GM20000 (cell line): ENCODE results near the gene DUSP11.

Experiments
- DNase-seq: peaks from one replicate; pipeline ENCODE4 v3.0.0; 2012; ENCODE audit warnings: low spot score
- TF ChIP-seq, protein P1 (sequence below): IDR thresholded peaks from 2 replicates; pipeline ENCODE4 v1.5.1; 2012; ENCODE audit warnings: mild to moderate bottlenecking, control low read depth; ENCODE audit errors: extremely low read depth, missing control alignments

Gene DUSP11

DNA sequence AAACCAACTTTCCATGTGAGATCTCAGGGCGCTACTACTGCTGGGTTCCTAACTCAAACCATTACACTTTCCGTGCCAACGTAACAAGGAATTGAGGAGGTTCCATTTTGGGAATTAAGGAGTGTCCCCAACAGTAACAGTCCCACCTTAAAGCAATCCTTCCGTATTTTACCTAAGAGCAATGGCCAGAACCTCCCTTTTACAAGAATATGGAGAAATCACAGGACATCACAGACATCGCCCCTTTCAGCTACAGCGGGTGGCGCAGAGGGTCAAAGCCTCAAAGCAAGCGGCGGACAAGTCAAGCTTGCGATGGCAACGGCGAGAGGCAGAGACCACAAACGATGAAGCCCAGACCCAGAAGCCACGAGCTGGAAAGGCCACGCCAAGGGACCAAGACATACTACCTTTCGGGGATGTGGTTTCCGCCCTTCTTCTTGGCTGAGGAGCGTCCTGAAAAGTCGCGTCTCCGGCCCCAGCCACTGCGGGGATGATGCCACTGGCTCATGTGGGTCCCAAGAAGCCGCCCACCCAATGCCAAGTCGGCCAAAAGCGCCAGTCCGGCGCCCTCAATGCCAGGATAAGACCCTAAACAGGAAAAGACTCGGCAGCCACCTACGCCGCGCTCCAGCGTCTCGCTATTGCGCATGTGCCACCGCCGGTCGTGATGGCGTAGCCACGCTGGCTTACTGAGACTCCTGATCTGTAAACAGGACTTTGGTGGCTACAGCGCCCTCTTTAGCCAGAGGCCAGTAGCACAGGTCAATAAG is at the start of gene DUSP11:
Gene DUSP11, minus strand, starts transcription at position 637 of the 770 bp plus-strand sequence. Its CDS starts 129 bp downstream, at position 508.
- DNase-seq, result peak; percentile 92
- TF ChIP-seq, protein P1, sequence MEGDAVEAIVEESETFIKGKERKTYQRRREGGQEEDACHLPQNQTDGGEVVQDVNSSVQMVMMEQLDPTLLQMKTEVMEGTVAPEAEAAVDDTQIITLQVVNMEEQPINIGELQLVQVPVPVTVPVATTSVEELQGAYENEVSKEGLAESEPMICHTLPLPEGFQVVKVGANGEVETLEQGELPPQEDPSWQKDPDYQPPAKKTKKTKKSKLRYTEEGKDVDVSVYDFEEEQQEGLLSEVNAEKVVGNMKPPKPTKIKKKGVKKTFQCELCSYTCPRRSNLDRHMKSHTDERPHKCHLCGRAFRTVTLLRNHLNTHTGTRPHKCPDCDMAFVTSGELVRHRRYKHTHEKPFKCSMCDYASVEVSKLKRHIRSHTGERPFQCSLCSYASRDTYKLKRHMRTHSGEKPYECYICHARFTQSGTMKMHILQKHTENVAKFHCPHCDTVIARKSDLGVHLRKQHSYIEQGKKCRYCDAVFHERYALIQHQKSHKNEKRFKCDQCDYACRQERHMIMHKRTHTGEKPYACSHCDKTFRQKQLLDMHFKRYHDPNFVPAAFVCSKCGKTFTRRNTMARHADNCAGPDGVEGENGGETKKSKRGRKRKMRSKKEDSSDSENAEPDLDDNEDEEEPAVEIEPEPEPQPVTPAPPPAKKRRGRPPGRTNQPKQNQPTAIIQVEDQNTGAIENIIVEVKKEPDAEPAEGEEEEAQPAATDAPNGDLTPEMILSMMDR, result peak; percentile 75

DNA sequence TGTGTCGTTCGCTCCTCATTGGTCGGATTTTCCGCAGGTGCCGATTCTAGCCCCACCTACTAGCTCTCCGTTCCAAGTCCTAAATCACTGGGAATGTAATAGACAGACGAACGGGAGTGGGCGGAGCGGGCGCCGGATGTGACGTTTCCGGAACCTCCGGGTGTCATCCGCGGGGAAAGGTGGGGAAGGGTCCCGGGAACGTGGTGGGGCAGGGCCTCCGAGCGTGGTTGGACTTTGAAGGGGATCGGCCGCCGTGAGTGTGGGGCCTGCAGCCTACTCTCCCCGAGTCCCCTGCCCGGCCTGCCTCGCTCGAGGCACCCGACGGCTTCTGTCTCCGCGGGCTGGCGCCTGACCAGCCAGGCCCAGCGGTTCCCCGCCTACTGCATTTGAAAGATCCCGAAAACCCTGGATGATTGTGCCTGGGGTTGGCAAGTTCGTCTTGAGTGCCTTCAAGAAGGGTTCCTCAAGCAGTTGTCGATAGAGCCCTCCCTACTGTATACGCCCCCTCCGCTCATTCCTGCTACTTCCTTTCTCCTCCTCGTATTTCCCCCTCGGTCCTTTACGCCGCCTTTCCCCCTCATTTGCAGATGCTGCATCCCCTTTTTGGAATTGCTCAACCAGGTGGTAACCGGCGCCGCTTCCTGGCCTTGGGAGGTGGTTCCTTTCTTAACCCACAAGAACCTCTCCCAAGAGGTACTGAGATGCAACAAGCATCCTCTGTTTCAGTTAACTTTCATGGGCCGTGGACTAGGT is 49.1 kb upstream of the DUSP11 start, which contains the start of gene STAMBP:
Gene STAMBP, plus strand, starts transcription at position 144 of the 753 bp plus-strand sequence. CDS start 1,896 bp downstream, outside the sequence.
- peak; percentile 94 for DNase-seq
- TF ChIP-seq, protein P1, result no peak

DNA sequence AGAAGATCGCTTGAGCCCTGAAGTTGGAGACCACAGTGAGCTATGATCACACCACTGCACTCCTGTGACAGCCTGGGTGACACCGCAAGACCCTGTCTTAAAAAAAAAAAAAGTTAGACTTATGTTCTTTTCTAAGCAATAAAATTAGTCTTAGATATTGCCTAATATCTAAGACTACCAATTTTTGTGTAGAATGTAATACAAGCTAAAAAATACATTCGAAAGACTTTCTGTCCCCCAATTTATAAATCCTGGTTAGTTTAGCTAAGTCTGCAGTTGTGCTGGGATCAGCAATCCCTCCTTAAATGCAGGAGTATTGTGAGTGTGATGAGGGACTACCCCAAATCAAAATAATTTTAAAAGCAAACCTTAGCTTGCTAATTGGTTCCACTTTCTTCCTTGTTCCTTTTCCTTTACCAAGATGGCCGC is 48.5 kb upstream of the DUSP11 start:
- TF ChIP-seq, protein P1, result no peak
- DNase-seq, result no peak

DNA sequence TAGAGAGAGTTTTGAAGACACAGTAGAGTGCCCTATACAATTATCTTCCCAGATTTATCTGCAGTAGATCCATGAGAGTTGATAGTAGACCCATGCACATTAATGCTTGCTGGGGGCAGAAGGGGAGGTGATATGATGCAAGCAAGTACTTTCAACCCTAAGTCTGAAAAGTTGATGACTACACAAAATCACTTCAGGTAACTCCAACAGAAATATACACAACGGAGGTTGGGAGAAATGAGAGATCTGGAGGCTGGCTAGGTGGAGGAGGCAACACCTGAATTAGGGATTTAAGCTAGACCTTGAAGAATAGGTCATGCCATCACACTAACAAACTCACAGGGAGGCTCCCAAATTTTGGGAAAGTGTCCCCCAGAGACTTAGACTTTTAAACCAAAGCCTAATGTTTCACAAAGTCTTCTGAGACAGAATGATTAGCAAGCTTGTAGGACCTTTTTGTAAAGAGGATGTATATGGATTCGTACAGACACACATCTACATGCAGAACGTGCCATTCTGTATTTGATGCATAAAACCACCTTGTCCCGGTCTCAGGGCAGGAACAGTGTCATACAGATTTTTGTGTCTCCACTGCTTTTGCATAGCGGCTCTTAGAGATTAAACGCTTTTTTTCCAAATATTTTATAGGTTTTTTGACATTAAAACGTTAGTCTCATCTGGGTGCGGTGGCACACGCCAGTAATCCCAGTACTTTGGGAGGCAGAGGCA is 47.9 kb upstream of the DUSP11 start:
- no peak for DNase-seq
- TF ChIP-seq, protein P1, result no peak

DNA sequence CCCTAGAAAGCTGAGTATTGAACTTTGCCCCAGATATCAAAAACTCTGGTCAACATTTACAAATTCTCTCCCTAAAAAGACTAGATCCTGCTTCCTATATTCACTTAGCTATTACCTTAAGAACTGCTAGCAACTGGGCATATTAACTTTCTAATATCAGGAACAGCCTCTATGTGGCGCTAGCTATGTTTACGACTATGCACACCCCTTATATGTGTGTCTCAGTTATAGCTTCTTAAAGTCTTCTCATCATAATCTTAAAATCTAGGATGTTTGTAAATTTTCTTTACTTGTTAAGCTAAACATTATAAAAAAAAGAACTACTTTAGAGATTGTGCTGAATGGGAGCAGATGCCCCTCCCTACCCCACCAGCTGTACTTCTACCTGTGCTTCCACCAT is 47.1 kb upstream of the DUSP11 start:
- TF ChIP-seq, protein P1, result no peak
- DNase-seq, result peak; percentile 34

DNA sequence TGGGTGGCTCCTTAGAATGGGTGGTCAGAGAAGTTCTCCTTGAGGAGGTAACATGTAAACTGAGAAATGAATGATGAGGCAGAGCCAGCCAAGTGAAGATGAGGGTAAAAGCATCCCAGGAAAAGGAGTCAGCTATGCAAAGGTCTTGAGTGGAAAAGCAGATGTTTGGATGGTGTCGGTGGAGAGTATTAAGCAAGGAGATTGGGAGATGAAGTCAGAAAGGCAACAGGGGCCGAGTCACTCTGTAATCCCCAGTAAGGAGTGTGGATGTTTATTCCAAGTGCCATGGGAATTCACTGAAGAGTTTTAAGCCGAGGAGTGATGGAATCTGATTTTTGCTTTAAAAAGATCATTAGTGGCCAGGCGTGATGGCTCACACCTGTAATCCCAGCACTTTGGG is 45.5 kb upstream of the DUSP11 start:
- no peak for DNase-seq
- TF ChIP-seq, protein P1, result no peak
